Skeletal muscle satellite cell (primary cell): Measurements from ENCODE around the gene GALNT13.

Experiments
- H3K27me3 ChIP-seq: 2 replicates; pipeline ENCODE4 v1.7.0; 2013; ENCODE audit warnings: low read length; ENCODE audit not compliant: control insufficient read depth, insufficient read depth
- H3K36me3 ChIP-seq: 2 replicates; pipeline ENCODE4 v1.7.0; 2013; ENCODE audit warnings: mild to moderate bottlenecking, control low read depth, low read length; ENCODE audit not compliant: insufficient read depth
- H3K4me1 ChIP-seq: 2 replicates; pipeline ENCODE4 v1.7.0; 2013; ENCODE audit warnings: low read length; ENCODE audit not compliant: control insufficient read depth, insufficient read depth
- H3K4me2 ChIP-seq: 2 replicates; pipeline ENCODE4 v1.7.0; 2013; ENCODE audit warnings: mild to moderate bottlenecking, low read length
- H3K4me3 ChIP-seq: 2 replicates; pipeline ENCODE4 v1.7.0; 2013; ENCODE audit warnings: low read length
- H3K9ac ChIP-seq: 2 replicates; pipeline ENCODE4 v1.7.0; 2013; ENCODE audit warnings: mild to moderate bottlenecking, low read depth, low read length, moderate library complexity
- H3K9me3 ChIP-seq: replicated peaks from 2 replicates; pipeline ENCODE4 v1.7.0; 2013; ENCODE audit warnings: mild to moderate bottlenecking, control low read depth, low read length

The GALNT13 gene

DNA sequence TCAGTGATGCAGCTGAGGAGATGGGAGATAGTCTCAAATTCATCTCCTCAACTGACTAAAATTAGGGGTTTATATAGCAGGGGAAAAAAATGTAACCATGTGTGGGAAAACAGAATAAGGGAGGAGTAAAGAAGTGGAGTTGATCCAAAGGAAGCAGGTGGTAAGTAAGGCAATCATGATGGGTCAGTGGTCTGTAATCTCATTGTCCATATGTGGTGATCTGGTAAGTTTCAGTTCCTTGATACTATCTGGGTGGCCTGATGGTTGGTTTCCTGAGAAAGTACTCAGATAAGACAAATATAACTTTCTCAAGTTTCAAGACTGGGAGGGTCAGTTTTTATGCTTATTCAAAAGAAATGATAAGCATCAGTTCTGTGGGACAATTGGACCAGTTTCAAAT is 514.5 kb downstream of the GALNT13 start:
- Histone ChIP-seq H3K36me3 (no peaks in the 10 kb centered on the region), H3K4me3 (no peak overlapping the region), H3K9ac (no peak overlapping the region), H3K27me3 (no peaks in the 10 kb centered on the region), H3K4me2 (no peak overlapping the region), H3K9me3 (no peaks in the 10 kb centered on the region), H3K4me1 (no peaks in the 10 kb centered on the region)

DNA sequence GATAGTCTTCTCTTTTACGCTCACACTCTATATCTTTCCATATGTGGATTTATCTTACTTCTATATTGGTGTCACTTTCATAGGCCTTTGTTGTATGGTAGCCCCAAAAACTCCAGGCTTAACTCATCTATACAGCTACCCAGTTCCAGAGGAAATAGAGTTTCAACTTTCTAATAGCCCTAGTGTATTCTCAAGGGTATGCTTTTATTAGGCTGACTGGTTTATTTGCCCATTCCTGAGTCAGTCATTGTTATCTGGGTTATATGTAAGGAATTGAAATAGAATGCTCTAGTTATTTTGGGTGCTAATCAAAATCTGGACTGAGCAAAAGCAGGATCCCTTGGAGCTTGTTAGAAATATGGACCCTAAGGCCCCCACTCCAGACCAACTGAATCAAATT is 519.3 kb downstream of the GALNT13 start:
- Histone ChIP-seq H3K4me1 (no peaks in the 10 kb centered on the region), H3K27me3 (no peaks in the 10 kb centered on the region), H3K9ac (no peak overlapping the region), H3K4me2 (no peak overlapping the region), H3K36me3 (no peaks in the 10 kb centered on the region), H3K4me3 (no peak overlapping the region), H3K9me3 (no peaks in the 10 kb centered on the region)

DNA sequence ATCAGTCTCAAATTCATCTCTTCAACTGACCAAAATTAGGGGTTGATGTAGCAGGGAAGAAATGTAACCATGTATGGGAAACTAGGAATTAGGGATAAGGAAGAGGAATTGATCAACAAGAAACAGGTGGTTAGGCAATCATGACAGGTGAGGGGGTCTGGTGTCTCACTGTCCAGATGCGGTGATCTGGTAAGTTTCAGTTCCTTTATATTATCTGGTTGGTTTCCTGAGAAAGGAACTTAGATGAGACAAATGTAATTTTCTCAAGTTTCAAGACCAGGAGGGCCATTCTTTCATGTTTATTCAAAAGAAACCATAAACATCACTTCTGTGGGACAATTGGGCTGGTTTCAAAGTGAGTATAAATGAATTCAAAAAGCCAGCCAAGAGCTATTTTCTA is 520.5 kb downstream of the GALNT13 start:
- no peaks in the 10 kb centered on the region for H3K9me3 ChIP-seq
- H3K4me1 ChIP-seq: no peaks in the 10 kb centered on the region
- H3K4me3 ChIP-seq: no peak overlapping the region
- no peaks in the 10 kb centered on the region for H3K36me3 ChIP-seq
- no peak overlapping the region for H3K4me2 ChIP-seq
- no peak overlapping the region for H3K9ac ChIP-seq
- H3K27me3 ChIP-seq: no peaks in the 10 kb centered on the region

DNA sequence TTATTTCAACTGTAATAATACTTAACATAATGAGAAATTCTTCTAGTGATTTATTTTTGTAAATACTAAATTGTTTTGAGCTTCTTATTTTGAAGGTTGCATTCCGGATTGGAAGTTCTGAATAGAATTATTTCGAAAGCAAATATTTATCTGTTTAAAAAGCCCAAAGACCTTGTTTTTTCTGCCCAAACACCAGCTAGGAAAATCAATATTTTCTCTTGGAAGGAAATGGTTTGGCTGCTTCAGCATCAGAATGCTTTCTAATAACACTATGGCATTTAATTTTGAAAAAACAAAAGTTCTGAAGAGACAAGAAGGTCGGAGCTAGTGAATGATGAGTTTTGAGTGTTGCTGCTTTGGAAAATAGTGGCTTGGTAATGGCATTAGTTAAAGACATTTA is 522.9 kb downstream of the GALNT13 start:
- H3K4me2 ChIP-seq: no peak overlapping the region
- no peaks in the 10 kb centered on the region for H3K36me3 ChIP-seq
- H3K9ac ChIP-seq: no peak overlapping the region
- H3K4me1 ChIP-seq: no peaks in the 10 kb centered on the region
- no peak overlapping the region for H3K4me3 ChIP-seq
- no peaks in the 10 kb centered on the region for H3K9me3 ChIP-seq
- H3K27me3 ChIP-seq: no peaks in the 10 kb centered on the region

DNA sequence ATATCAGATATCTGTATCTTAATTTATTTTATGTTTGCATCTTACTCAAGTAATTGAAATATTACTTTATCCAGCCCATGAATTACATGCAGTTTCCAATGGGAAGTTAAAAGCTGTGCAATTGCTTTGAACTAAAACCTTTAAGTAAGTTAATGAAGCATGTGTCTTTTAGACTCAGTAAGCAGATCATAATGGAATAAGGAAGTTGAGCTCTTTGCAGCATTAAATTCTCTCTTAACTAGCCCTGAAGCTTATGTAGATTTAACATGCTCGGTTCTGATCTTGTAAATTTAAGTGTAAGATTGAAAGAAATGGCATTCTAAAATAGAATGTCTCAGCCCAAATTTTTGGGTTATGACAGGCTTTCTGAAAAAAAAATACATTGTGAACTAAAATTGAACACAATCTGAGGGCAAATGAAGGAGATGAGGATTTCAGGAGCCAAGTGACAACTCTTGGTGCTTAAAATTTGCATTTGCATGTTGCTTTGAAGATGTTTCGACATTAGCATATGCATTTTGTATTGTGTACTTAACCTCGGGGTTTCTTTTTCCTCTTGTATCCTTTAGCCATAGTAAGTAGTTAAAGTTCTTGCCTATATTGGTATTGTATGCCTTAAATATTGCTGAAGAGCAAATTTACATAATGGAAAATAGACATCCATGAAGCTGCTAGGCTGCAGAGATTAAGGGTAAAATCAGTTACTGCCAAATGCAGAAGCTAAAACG is 529.0 kb downstream of the GALNT13 start:
- Histone ChIP-seq H3K36me3 (no peaks in the 10 kb centered on the region), H3K9ac (no peak overlapping the region), H3K9me3 (no peaks in the 10 kb centered on the region), H3K4me3 (no peak overlapping the region), H3K4me2 (no peak overlapping the region), H3K4me1 (no peaks in the 10 kb centered on the region), H3K27me3 (no peaks in the 10 kb centered on the region)

DNA sequence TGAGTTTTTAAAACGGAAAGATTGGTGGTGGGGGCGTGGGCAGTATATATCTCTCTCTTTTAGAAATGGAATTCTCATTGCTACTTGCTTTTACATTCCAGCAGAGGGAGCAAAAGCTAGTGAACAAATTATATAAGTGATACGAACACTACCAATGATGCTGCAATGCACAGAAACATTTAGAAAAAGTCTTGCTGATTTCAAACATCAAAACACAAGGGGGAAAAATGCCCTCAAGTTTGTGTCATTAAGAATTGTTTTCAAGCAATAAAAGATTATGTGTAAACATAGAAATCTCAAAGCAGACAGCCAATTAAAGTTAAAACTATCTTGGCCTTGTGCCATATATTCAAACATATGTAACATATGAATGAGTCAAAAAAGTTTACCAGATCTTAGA is 530.5 kb downstream of the GALNT13 start:
- H3K4me2 ChIP-seq: no peak overlapping the region
- no peak overlapping the region for H3K9ac ChIP-seq
- H3K9me3 ChIP-seq: no peaks in the 10 kb centered on the region
- H3K4me3 ChIP-seq: no peak overlapping the region
- H3K27me3 ChIP-seq: no peaks in the 10 kb centered on the region
- H3K36me3 ChIP-seq: no peaks in the 10 kb centered on the region
- H3K4me1 ChIP-seq: no peaks in the 10 kb centered on the region

DNA sequence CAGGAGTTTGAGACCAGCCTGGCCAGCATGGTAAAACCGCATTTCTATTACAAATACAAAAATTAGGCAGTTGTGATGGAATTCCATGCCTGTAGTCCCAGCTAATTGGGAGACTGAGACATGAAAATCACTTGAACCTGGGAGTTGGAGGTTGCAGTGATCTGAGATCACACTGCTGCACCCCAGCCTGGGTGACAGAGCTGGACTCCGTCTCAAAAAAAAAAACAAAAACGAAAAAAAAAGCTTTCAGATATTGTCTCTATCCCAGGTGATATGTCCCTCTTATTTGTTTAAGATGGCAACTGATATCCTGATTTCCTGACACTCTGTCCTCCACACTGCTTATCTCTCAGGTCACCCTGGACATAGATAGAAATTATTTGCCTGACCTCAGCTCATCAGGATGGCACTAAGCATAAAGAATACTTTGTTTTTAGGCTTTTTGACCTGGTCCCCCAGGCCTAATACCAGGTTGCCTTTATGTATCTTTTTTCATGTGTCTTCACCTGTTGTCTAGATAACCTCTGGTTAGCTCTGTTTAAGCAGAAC is 531.6 kb downstream of the GALNT13 start:
- Histone ChIP-seq H3K4me3 (no peak overlapping the region), H3K36me3 (no peaks in the 10 kb centered on the region), H3K27me3 (no peaks in the 10 kb centered on the region), H3K4me1 (no peaks in the 10 kb centered on the region), H3K9me3 (no peaks in the 10 kb centered on the region), H3K4me2 (no peak overlapping the region), H3K9ac (no peak overlapping the region)

DNA sequence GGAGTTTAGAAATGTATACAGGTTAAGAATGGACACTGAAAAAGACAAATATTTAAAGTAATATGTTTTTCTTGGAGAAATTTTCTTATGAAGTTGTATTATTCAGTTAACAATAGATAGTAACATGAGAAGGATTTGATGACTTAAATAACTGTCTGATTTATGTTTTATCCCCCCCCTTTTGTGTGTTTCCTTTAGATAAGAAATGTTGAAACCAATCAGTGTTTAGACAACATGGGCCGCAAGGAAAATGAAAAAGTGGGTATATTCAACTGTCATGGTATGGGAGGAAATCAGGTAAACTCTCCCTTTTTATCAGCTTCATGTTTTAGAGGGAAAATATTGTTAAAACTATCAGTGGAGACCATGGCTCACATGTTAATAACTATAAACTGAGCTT is 537.1 kb downstream of the GALNT13 start:
- no peaks in the 10 kb centered on the region for H3K4me1 ChIP-seq
- no peak overlapping the region for H3K4me3 ChIP-seq
- H3K27me3 ChIP-seq: no peaks in the 10 kb centered on the region
- no peaks in the 10 kb centered on the region for H3K36me3 ChIP-seq
- H3K9ac ChIP-seq: no peak overlapping the region
- H3K4me2 ChIP-seq: no peak overlapping the region
- no peaks in the 10 kb centered on the region for H3K9me3 ChIP-seq

DNA sequence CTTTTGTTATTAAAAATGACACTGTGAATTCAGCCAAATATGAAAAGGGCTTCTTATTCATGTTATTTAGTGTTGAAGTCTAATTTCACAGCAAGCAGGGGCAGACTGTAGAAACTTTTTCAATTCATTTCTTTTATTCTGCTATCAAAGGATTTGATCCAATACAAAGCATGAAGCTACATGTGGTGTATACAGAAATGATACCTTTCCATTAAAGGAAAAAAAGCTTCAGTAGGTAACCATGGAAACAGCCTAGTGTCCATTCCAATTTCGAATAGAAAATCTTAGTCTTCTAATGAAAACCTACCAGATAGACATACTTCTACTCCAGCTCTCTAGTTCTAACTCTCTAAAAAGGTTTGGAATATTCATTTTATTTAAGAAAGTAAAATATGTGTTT is 550.5 kb downstream of the GALNT13 start:
- H3K9ac ChIP-seq: no peak overlapping the region
- H3K4me1 ChIP-seq: no peaks in the 10 kb centered on the region
- no peaks in the 10 kb centered on the region for H3K36me3 ChIP-seq
- no peaks in the 10 kb centered on the region for H3K9me3 ChIP-seq
- no peak overlapping the region for H3K4me2 ChIP-seq
- no peaks in the 10 kb centered on the region for H3K27me3 ChIP-seq
- H3K4me3 ChIP-seq: no peak overlapping the region

DNA sequence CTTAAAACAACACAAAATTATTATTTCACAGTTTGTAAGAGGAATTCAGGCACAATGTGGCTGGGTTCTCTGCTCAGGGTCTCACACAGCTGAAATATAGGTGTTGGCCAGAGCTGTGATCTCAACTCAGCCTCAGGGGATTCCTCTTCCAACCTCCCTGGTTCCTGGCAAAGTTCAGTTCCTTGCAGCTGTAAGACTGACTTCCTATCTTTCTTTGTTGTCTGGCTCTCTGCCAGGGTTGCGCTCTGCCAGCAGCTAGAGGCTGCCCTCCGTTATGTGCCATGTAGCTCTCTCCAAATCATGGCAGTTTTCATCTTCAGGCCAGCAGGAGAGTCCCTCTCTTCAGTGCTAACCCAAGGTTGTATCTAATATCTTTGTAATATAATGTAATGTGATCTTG is 554.3 kb downstream of the GALNT13 start:
- Histone ChIP-seq H3K9ac (no peak overlapping the region), H3K27me3 (no peaks in the 10 kb centered on the region), H3K9me3 (no peaks in the 10 kb centered on the region), H3K4me1 (no peaks in the 10 kb centered on the region), H3K4me3 (no peak overlapping the region), H3K36me3 (no peaks in the 10 kb centered on the region), H3K4me2 (no peak overlapping the region)

DNA sequence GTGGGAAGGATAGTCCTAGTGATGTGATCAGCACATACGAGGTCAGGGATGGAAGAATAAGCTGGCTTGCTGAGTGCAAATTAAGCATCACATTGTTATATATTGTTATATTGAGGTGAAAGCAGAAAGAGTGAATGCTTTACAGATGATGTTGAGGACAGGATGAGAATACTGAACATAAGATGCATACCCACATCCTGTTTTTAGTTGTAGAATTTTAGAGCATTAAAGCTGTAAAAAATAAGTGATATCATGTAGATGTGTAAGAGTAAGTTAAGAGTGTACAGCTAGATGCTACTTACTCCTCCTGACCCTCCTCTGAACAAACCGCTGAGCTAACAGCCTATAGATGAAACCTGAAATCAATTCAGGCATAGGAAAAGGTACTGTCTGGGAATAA is 555.7 kb downstream of the GALNT13 start:
- no peak overlapping the region for H3K4me3 ChIP-seq
- no peak overlapping the region for H3K9ac ChIP-seq
- no peak overlapping the region for H3K4me2 ChIP-seq
- H3K9me3 ChIP-seq: no peaks in the 10 kb centered on the region
- H3K27me3 ChIP-seq: no peaks in the 10 kb centered on the region
- H3K36me3 ChIP-seq: no peaks in the 10 kb centered on the region
- no peaks in the 10 kb centered on the region for H3K4me1 ChIP-seq

DNA sequence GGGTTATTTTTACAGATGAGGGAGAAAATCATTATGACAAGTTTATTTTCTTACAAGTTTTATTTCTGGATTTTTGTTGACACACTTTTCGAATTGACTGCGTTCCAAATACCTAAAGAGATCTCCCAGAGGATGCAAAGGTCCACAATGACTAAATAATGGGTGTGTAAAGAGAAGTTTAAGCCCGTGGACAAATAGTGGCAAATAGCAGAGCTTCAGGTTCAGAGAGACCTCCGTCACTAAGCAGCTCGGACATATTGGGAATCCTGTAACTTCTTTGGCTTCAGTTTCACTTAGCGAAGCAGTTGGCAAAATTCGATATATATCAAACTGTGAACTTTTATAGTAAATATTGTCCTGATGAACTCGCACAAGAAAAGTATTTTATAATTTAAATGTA is 556.3 kb downstream of the GALNT13 start:
- H3K36me3 ChIP-seq: no peaks in the 10 kb centered on the region
- H3K9ac ChIP-seq: no peak overlapping the region
- H3K9me3 ChIP-seq: no peaks in the 10 kb centered on the region
- H3K4me1 ChIP-seq: no peaks in the 10 kb centered on the region
- H3K4me3 ChIP-seq: no peak overlapping the region
- no peaks in the 10 kb centered on the region for H3K27me3 ChIP-seq
- no peak overlapping the region for H3K4me2 ChIP-seq
